GM21723 (cell line): ENCODE results near the gene RIBC2.
"Not testable (repeated sequence)": the region's sequence is repeated elsewhere in the genome, so short reads cannot be mapped to it uniquely, and the experiment has no call there.

ENCODE experiments used
- ATAC-seq: cut with Tn5 transposase; IDR thresholded peaks from one replicate; pipeline ENCODE4 v1.9.1; 2021; ENCODE audit warnings: mild to moderate bottlenecking, moderate library complexity; ENCODE audit not compliant: unreplicated experiment

RIBC2 gene

GRCh38 chr22:45423524-45423923, 10.0 kb downstream of the RIBC2 start:
- ATAC-seq = no peak

GRCh38 chr22:45424241-45424731, 10.8 kb downstream of the RIBC2 start:
- ATAC-seq = no peak

- no peak for ATAC-seq
These were observed 11.6 kb downstream of the RIBC2 start for GRCh38 chr22:45425101-45425500.

- no peak for ATAC-seq
These were observed 12.2 kb downstream of the RIBC2 start for GRCh38 chr22:45425531-45426265.

- ATAC-seq = no peak
These were observed 12.9 kb downstream of the RIBC2 start for GRCh38 chr22:45426387-45426786.

GRCh38 chr22:45427114-45427513, 13.6 kb downstream of the RIBC2 start:
- ATAC-seq = no peak

- no peak for ATAC-seq
These were observed 15.2 kb downstream of the RIBC2 start for GRCh38 chr22:45428391-45429385.

GRCh38 chr22:45429424-45429823, 15.9 kb downstream of the RIBC2 start:
- no peak for ATAC-seq

GRCh38 chr22:45429981-45430775, 16.7 kb downstream of the RIBC2 start:
- no peak for ATAC-seq

- ATAC-seq = no peak
These were observed 17.4 kb downstream of the RIBC2 start for GRCh38 chr22:45430871-45431270.

- ATAC-seq = no peak
These were observed 21.5 kb downstream of the RIBC2 start for GRCh38 chr22:45434981-45435380.

- no peak for ATAC-seq
These were observed 22.1 kb downstream of the RIBC2 start for GRCh38 chr22:45435544-45436139.

GRCh38 chr22:45436871-45437517, 23.5 kb downstream of the RIBC2 start:
- not testable (repeated sequence) for ATAC-seq

- ATAC-seq = no peak
These were observed 24.8 kb downstream of the RIBC2 start for GRCh38 chr22:45438336-45438735.

GRCh38 chr22:45440688-45441087, 27.2 kb downstream of the RIBC2 start:
- ATAC-seq = not testable (repeated sequence)

- no peak for ATAC-seq
These were observed 27.6 kb downstream of the RIBC2 start for GRCh38 chr22:45441138-45441537.

GRCh38 chr22:45442116-45442515, 28.6 kb downstream of the RIBC2 start:
- no peak for ATAC-seq

GRCh38 chr22:45444168-45444567, 30.7 kb downstream of the RIBC2 start:
- no peak for ATAC-seq

GRCh38 chr22:45445031-45445710, 31.7 kb downstream of the RIBC2 start:
- no peak for ATAC-seq
